Stimulated activated naive B cell treated with anti-CD40 and anti-IgM and Interleukin-4, amounts not matched to agents 10 μg/mL and 1 μg/mL and 100 μg/mL, for 72 hours (primary cell): ENCODE data around the gene POLR2E.

Source experiments
- ATAC-seq, 2 donors: fragments of 150-1000 bp; cut with Tn5 transposase; replicated peaks; 2 replicates each; pipeline ENCODE4 v1.10.0; 2021; ENCODE audit warnings: moderate library complexity in 1 of 2
- DNase-seq: peaks from one replicate; pipeline ENCODE4 v3.0.0; 2021
- H3K27ac Mint-ChIP-seq: one replicate; pipeline ENCODE4 v1.8.0; 2022; ENCODE audit warnings: mild to moderate bottlenecking, mixed read lengths
- H3K27me3 Mint-ChIP-seq, 2 donors: one replicate each; pipeline ENCODE4 v1.8.0; 2022; ENCODE audit warnings: mixed read lengths in 2 of 2
- H3K36me3 Mint-ChIP-seq, 2 donors: one replicate each; pipeline ENCODE4 v1.8.0; 2022; ENCODE audit warnings: mixed read lengths in 2 of 2, mild to moderate bottlenecking in 1 of 2
- H3K4me1 Mint-ChIP-seq, 2 donors: one replicate each; pipeline ENCODE4 v1.8.0; 2022; ENCODE audit warnings: mixed read lengths in 2 of 2, mild to moderate bottlenecking in 1 of 2
- H3K4me3 Mint-ChIP-seq, 2 donors: one replicate each; pipeline ENCODE4 v1.8.0; 2022; ENCODE audit warnings: mild to moderate bottlenecking in 2 of 2, mixed read lengths in 2 of 2, moderate library complexity in 1 of 2
- H3K9me3 Mint-ChIP-seq, 2 donors: one replicate each; pipeline ENCODE4 v1.8.0; 2022; ENCODE audit warnings: mixed read lengths in 2 of 2, mild to moderate bottlenecking in 1 of 2

POLR2E gene

DNA sequence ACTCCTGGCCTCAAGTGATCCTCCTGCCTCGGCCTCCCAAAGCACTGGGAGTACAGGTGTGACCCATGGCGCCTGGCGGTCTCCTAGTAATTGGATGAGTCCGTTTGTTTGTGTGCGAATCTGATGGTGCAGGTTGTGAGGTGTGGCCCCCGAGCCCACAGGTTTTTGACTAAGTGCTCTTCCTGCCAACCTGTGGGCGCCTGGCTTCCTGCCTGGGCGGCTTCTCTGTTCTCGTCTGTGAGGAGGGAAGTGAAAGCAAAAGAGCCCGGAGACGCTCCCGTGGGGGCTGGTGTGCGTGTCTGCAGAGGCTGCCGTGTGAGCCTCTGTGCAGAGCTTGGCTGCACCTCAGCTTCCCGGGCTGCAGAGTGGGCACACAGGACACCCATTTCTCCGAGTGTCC is 18.2 kb downstream of the POLR2E start:
- ATAC-seq (peak; percentile 96), DNase-seq (peak; percentile 93)
- peaks cover 34 to 74% of the 10 kb centered on the region in 2 donors for H3K4me1 Mint-ChIP-seq
- no peaks in the 10 kb centered on the region for H3K27me3 Mint-ChIP-seq
- H3K27ac Mint-ChIP-seq = peak overlapping the region; percentile 92
- peaks cover 50 to 58% of the 10 kb centered on the region in 2 donors for H3K36me3 Mint-ChIP-seq
- H3K4me3 Mint-ChIP-seq = peak overlapping the region; percentile 48 to 54
- H3K9me3 Mint-ChIP-seq = no peaks in the 10 kb centered on the region

DNA sequence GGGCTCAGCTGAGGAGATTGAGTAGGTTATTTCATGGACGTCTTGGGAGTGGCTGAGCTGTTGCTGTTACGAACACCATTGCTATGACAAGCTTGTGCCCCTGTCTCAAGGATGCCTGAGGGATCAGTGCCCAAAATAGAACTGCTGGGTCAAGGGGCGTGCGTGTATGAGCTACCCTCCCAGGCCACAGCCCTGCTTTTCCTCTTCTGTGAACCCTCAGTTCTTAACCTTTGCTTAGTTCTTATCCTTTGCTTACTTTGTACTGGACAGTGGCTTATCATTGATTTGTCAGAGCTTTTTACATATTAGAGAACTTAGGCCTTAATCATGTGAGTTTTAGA is 19.2 kb downstream of the POLR2E start:
- Mint-ChIP-seq H3K4me3 (peak overlapping the region; percentile 53 to 54), H3K9me3 (no peaks in the 10 kb centered on the region), H3K27ac (peak overlapping the region; percentile 93), H3K36me3 (peaks cover 49 to 53% of the 10 kb centered on the region in 2 donors), H3K27me3 (no peaks in the 10 kb centered on the region), H3K4me1 (peaks cover 36 to 70% of the 10 kb centered on the region in 2 donors)
- no peak for ATAC-seq
- DNase-seq = no peak

DNA sequence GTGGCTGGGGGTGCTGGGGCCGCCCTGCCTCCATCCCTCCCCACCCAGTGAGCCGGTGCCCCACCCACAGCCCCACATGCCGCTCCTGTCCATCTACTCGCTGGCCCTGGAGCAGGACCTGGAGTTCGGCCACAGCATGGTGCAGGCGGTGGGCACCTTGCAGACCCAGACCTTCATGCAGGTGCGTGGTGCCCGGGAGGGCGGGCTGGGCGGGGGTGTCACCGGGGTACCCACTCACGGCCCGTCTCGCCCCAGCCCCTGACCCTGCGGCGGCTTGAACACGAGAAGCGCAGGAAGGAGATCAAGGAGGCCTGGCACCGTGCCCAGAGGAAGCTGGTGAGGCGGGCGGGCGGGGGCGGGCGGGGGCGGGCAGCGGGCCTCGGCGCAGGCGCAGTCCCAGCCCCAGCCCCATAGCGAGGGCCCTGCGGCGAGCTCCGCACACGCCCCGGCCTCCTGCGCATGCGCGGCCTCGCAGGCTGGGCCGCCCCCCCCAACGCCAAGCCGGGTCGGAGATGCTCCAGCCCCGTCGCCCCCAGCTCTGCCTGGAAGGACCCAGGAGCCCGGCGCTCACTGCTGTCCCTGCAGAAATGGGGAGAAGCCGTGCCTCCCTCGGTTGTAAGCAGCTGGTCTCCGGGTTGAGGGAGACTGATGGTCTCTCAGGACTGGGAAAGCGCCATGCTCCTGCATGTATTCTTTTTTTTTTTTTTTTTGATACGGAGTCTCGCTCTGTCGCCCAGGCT is 20.5 kb downstream of the POLR2E start:
- H3K27ac Mint-ChIP-seq = no peak overlapping the region

DNA sequence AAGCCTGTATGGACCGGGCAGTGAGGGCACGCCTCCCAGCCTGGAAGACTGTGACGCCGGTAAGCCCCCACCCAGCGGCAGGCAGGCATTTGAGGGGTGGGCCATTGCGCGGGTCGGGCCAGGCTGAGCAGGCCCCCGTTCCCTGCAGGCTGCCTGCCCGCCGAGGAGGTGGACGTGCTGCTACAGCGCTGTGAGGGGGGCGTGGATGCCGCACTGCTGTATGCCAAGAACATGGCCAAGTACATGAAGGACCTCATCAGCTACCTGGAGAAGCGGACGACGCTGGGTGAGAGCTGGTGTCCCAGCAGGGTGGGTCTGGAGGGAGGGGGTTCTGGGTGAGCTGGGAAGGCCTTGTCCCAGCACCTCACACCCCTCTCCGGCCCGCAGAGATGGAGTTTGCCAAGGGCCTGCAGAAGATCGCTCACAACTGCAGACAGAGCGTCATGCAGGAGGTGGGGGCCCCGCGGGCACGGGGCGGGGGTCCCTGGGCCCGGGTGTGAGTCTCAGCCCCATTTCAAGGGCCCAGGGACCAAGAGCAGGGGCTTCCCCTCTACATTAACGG is 21.1 kb downstream of the POLR2E start:
- H3K27me3 Mint-ChIP-seq = no peaks in the 10 kb centered on the region
- no peaks in the 10 kb centered on the region for H3K9me3 Mint-ChIP-seq
- ATAC-seq = no peak
- H3K27ac Mint-ChIP-seq = no peak overlapping the region
- peaks cover 40 to 46% of the 10 kb centered on the region in 2 donors for H3K36me3 Mint-ChIP-seq
- no peak for DNase-seq
- peaks cover 34 to 67% of the 10 kb centered on the region in 2 donors for H3K4me1 Mint-ChIP-seq
- H3K4me3 Mint-ChIP-seq = peak overlapping the region; percentile 76 to 78

More for the DNA sequence above, 20.5 kb downstream of the POLR2E start:
- Mint-ChIP-seq H3K4me3 (peak overlapping the region; percentile 53 to 76), H3K9me3 (no peaks in the 10 kb centered on the region), H3K4me1 (peaks cover 30 to 60% of the 10 kb centered on the region in 2 donors), H3K27me3 (no peaks in the 10 kb centered on the region), H3K36me3 (peaks cover 36 to 41% of the 10 kb centered on the region in 2 donors)
- ATAC-seq = peak; percentile 32 to 51
- DNase-seq = peak; percentile 53

DNA sequence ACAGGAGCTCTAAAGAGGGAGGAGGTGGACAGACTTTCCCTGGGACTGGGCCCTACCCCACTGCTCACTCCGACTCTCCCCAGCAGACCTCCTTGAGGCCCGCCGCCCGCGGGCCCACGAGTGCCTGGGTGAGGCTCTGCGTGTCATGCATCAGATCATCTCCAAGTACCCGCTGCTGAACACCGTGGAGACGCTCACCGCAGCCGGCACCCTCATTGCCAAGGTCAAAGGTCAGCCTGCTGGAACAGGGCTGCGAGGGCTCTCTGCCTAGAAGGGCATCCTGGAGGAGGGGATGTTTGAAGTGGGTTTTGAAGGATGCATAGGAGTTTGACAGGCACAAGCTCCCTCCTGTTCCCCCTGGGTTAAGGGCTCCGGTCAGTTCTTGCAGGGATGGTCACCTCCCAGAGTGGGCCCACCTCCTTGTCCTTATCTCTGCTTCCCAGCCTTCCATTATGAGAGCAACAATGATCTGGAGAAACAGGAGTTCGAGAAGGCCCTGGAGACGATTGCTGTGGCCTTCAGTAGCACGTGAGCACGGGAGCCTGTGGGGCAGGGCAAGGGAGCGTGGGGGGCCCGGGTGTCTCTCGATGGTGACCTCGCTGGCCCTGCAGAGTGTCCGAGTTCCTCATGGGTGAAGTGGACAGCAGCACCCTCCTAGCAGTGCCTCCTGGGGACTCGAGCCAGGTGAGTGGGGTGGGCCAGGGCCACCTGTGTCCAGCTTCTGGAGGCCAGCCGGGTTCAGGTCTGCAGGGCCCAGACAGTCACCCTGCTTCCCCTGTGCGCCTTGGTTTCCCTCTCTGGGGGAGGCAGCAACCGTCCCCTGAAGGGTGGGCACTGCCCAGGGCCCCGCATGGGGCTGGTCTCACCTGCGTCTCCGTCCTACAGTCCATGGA is 21.9 kb downstream of the POLR2E start:
- DNase-seq (no peak), ATAC-seq (no peak)
- H3K4me1 Mint-ChIP-seq = peaks cover 41 to 73% of the 10 kb centered on the region in 2 donors
- H3K4me3 Mint-ChIP-seq = peak overlapping the region; percentile 39 to 76
- H3K9me3 Mint-ChIP-seq = no peaks in the 10 kb centered on the region
- H3K36me3 Mint-ChIP-seq = peaks cover 46 to 53% of the 10 kb centered on the region in 2 donors
- no peaks in the 10 kb centered on the region for H3K27me3 Mint-ChIP-seq
- peak overlapping the region; percentile 62 for H3K27ac Mint-ChIP-seq

DNA sequence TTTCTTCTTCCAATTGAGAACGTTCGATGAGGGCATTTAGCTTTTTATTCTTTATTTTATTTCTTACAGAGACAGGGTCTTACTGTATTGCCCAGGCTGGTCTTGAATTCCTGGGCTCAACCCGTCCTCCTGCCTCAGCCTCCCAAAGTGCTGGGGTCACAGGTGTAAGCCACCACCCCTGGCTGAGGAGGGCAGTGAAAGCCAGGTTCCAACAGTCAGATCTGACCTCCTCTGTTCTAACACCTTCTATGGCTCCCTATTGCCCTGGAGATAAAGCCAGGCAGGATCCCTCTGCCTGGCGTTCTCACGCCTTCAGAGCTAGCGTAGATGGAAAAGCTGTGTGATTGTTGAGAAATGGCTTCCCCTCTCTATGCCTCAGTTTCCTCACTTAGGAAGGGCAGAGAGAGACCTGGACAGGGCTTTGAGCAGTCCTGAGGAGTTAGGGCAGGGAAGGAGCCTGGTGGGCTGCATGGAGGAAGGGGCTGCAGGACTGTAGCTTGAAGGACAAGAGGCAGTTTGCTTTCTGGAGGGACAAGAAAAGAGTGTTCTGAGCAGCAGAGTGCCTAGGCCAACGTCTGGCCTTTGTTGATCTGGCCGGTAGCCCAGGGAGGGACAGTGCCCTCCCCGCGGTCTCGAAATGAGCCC is 22.7 kb downstream of the POLR2E start:
- no peaks in the 10 kb centered on the region for H3K9me3 Mint-ChIP-seq
- peaks cover 43 to 49% of the 10 kb centered on the region in 2 donors for H3K36me3 Mint-ChIP-seq
- no peak for DNase-seq
- ATAC-seq = no peak
- H3K4me1 Mint-ChIP-seq = peaks cover 38 to 66% of the 10 kb centered on the region in 2 donors
- H3K4me3 Mint-ChIP-seq = peak overlapping the region in 1 of 2 donors; percentile 29
- H3K27ac Mint-ChIP-seq = peak overlapping the region; percentile 65
- H3K27me3 Mint-ChIP-seq = no peaks in the 10 kb centered on the region

DNA sequence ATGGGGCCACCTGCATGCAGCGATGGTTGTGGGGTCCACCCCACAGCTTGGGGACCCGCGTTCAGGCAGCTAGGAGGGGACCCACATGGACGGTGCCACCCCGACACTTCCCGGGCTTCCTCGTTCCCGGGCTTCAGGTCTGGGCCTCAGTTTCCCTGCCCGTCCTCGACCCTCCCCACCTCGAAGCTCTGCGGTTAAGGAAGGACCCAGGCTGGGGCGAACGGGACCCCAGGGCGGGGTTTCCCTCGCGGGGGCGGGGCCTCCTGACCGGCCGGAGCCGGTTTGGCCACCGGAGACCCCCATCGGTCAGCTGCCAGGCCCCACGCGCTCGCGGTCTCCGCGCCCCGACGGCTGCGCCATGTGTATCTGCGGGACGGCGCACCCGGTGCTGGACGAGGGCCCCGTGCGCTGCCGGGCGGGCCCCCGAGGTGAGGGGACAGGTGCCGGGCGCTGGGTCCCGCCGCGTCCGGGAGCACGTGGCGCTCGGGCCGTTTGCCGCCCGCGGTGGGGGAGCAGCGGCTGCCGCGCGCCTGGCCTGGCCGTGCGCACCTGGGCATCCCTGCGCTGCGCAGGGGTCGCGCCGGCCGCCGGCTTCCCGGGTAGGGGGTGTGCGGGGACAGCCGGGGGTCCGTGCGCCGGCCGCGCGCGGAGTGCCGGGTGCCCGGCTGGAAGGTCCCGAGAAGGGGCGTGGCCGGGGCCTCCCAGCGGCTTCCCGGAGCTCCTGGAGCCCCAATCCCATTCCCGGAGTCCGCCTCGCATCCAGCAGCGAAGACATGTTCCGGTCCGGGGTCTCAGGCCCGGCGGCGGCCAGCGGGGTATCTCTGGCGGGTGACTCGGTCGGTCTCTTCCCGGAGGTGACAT is 24.0 kb downstream of the POLR2E start:
- Mint-ChIP-seq H3K27ac (peak overlapping the region; percentile 2), H3K4me1 (peaks cover 33 to 57% of the 10 kb centered on the region in 2 donors)

DNA sequence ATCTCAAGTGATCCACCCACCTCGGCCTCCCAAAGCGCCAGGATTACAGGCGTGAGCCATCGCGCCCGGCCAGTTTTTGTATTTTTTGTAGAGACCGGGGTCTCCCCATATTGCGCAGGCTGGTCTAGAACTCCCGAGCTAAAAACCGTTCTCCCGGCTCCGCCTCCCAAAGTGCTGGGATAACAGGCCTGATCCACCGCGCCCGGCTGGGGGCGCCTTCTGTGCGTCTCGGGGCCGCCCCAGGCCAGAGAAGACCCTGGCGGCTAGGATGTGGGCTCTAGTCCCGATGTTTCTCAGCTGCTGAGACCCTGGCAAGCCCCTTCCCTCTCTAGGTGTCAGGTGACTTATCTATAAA is 24.6 kb downstream of the POLR2E start:
- H3K36me3 Mint-ChIP-seq = peaks cover 31 to 37% of the 10 kb centered on the region in 2 donors
- H3K4me3 Mint-ChIP-seq = no peak overlapping the region
- ATAC-seq = no peak
- no peaks in the 10 kb centered on the region for H3K27me3 Mint-ChIP-seq
- H3K4me1 Mint-ChIP-seq = peaks cover 32 to 57% of the 10 kb centered on the region in 2 donors
- no peak for DNase-seq
- H3K27ac Mint-ChIP-seq = no peak overlapping the region
- H3K9me3 Mint-ChIP-seq = no peaks in the 10 kb centered on the region

More for the DNA sequence above, 24.0 kb downstream of the POLR2E start:
- Mint-ChIP-seq H3K36me3 (peaks cover 37 to 43% of the 10 kb centered on the region in 2 donors), H3K9me3 (no peaks in the 10 kb centered on the region), H3K4me3 (no peak overlapping the region), H3K27me3 (no peaks in the 10 kb centered on the region)
- DNase-seq (no peak), ATAC-seq (no peak)

DNA sequence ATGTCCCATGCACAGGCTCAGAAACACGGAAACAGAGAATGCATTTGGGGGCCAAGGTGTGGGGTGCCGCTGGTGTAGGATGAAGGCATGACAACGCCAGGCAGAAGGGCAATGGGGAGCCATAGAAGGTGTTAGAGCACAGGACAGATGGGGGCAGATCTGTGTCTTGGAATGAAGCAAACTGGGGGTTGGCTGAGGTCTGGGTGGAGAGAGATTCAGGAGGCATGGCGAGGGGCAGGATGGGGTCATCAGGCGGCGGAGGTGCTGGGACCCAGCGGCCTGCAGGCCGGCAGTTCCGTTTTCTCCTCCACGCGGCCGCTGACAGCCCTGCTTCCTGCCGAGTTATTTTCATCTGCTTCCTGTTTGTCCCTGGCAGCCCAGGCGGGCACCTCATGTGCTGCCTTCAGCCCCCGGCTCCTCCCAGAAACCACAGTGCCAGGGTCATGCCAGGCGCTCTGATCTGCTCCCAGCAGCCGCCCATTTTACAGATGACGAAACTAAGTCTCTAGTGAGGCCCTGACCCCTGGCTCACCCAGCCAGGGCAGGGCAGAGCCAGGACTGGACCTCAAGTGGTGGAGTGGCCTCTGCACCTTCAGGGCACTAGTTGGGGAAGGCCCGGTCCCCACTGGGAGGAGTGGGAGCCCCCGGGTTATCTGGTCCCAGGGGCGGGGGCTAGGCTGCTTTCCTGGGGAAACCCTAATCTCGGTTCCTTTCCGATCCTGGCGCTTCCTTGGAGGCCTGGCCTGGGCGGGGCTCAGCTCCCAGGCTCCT is 26.0 kb downstream of the POLR2E start:
- peak; percentile 41 to 42 for ATAC-seq

DNA sequence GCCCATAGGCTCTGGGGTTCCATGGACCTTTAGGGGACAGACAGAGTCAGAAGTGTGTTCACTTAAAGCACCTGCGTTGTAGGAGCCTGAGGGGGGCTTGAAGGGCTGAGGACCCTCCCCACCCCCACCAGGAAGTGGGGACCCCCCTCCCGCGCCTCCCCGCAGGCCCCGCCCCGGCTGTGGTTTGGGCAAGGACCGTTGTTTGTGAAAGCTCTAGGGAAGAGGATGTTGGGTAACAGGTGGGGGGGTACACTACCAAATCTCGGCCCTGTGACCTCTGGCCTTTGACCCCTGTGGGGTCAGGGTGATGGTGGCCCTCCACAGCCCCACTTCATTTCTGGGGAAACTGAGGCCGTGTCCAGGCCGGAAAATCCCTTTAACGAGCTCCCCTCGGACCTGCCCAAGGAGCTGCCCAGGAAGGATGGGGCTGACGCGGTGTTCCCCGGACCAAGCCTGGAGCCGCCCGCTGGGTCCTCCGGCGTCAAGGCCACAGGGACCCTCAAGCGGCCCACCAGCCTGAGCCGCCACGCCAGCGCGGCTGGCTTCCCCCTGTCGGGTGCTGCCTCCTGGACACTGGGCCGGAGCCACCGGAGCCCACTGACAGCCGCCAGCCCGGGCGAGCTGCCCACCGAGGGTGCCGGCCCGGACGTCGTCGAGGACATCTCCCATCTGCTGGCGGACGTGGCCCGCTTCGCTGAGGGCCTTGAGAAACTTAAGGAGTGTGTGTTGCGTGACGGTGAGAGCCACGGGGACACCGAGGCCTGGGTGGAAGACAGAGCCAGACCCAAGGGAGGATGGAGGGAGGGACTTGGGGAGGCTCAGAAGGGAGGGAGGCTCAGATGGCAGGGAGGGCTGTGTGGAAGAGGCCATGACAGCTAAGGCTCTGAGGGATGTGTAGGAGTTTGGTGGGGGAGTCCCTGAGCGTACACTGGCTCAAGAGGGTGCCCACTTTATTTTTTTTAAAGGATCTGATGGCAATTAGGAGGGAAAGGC is 26.9 kb downstream of the POLR2E start:
- H3K4me1 Mint-ChIP-seq = peaks cover 45 to 61% of the 10 kb centered on the region in 2 donors

More for the DNA sequence above, 26.0 kb downstream of the POLR2E start:
- peak; percentile 60 for DNase-seq
- Mint-ChIP-seq H3K4me3 (peak overlapping the region; percentile 91), H3K4me1 (peaks cover 42 to 63% of the 10 kb centered on the region in 2 donors), H3K27ac (peak overlapping the region; percentile 95), H3K27me3 (no peaks in the 10 kb centered on the region), H3K9me3 (no peaks in the 10 kb centered on the region), H3K36me3 (peaks cover 28 to 33% of the 10 kb centered on the region in 2 donors)

DNA sequence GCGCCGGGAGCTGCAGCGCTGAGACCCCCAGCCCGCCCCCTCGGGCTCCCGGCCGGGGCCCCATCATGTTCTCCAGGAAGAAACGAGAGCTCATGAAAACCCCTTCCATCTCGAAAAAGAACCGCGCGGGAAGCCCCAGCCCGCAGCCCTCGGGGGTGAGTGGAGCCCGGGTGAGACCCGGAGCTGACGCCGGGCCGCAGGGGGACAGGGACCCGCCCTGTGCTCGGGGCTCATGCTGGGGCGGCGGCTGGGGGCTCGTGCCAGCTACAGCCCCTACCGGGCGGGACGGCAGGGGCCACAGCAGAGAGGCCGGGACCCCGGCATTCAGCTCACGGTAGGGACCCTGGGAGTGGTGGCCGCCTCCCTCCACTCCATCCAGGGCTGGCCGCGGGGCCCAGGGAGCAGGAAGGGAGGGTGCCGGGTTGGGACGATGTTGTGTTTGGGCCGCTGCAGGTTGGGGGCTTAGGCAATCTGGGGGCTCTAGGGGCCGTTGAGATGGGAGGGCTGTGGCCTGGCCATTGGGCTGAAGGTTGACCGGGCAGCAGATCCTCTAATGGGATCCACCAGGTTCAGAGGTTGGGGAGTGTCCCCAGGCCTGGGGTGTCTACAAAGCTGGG is 27.7 kb downstream of the POLR2E start:
- Mint-ChIP-seq H3K27me3 (no peaks in the 10 kb centered on the region), H3K4me1 (peaks cover 38 to 54% of the 10 kb centered on the region in 2 donors), H3K4me3 (peak overlapping the region; percentile 91), H3K27ac (peak overlapping the region; percentile 97), H3K36me3 (peaks cover 27 to 38% of the 10 kb centered on the region in 2 donors), H3K9me3 (peaks cover 0 to 4% of the 10 kb centered on the region in 2 donors)
- ATAC-seq = peak; percentile 49 to 57
- no peak for DNase-seq

More for the DNA sequence above, 26.9 kb downstream of the POLR2E start:
- peak overlapping the region; percentile 97 for H3K27ac Mint-ChIP-seq
- ATAC-seq (peak; percentile 15 to 30), DNase-seq (no peak)
- peak overlapping the region; percentile 91 for H3K4me3 Mint-ChIP-seq
- H3K27me3 Mint-ChIP-seq = no peaks in the 10 kb centered on the region
- peaks cover 32 to 37% of the 10 kb centered on the region in 2 donors for H3K36me3 Mint-ChIP-seq
- H3K9me3 Mint-ChIP-seq = peaks cover 0 to 2% of the 10 kb centered on the region in 2 donors
